Colon (tissue), 2 donors: ENCODE results near the gene APPL1.

Source experiments
- FAIRE-seq: peaks from 2 replicates; lab custom pipeline; 2012; peaks lifted over from hg19 to GRCh38; lab: Jason Lieb, UNC
- donor health status: control.
- donor health status: control.

APPL1 gene, protein sequence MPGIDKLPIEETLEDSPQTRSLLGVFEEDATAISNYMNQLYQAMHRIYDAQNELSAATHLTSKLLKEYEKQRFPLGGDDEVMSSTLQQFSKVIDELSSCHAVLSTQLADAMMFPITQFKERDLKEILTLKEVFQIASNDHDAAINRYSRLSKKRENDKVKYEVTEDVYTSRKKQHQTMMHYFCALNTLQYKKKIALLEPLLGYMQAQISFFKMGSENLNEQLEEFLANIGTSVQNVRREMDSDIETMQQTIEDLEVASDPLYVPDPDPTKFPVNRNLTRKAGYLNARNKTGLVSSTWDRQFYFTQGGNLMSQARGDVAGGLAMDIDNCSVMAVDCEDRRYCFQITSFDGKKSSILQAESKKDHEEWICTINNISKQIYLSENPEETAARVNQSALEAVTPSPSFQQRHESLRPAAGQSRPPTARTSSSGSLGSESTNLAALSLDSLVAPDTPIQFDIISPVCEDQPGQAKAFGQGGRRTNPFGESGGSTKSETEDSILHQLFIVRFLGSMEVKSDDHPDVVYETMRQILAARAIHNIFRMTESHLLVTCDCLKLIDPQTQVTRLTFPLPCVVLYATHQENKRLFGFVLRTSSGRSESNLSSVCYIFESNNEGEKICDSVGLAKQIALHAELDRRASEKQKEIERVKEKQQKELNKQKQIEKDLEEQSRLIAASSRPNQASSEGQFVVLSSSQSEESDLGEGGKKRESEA

DNA sequence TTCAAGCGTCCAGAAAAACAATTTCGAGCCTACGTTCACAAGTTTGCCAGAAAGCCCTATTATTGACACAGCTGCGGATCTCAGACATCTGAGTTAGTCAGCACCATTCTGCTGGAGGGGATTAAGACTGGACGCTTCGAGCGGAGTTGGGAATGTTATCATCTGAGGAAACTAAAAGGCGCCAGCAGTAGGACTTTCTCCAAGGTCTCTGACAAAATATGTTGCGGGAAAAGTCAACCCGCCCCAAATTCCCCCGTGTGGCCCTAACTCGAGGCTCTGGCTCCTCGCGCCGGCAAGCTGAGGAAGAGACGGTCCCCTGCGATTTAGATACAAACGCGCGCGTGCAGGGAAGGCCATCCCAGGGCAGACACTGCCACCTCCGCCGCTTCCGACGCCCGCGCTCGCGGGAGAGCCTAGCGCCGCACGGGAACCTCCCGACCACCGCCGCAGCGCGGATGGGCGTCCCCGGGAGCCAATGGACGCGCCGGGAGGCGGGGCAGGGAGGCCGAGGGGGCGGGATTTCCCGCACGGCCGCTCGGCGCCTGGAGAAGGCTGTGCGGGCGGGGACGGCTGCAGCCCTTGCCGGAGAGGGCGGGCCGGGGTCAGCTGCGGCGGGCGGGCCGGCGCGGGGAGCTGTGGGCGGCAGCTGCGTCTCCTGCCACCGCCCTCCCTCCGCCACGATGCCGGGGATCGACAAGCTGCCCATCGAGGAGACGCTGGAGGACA, at the start of gene APPL1:
Gene APPL1 (plus strand): TSS at position 526 of the 726 bp plus-strand sequence. CDS start 155 bp downstream, at position 681.
- no peak for FAIRE-seq

DNA sequence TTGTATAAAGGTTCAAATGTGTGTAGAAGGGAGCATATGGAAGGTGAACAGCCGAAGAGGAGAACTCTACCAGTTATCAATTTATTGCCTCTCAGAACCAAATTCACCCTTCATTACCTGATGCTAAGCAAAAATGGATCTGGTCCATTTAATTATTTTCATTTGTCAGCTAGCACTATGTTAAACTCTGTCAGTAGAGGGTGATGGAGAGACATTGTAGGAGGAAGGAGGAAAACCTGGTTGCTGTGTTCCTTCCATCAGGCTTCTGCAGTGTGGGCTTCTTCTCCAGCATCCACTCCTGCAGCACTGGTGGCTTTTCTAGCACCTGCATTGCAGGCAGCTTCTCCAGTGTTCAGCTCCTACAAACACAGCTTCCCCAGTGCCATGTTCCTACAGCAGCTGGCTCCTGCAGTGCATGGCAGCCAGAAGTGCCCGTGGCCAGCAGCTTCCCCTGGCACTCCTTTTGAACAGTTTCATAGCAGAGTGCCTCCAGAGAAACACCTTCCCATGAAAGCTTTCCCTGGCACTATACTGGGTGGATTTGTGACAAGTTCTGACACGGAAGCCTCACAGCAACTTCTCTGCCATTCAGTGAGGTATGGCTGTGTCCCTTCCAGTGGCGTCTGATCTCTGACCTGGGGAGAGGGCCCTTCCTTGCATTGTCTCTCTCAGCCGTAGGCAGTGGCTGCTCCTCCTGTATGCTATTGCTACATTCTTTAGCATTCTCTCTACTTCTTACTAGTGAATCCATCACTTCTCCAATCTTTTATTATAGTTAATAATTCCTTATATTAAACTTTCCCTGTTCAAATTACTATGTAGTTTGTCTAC, 47.7 kb upstream of the APPL1 start:
- FAIRE-seq: no peak

- FAIRE-seq: no peak
These were observed 43.0 kb upstream of the APPL1 start for GRCh38 chr3:57184526-57184925.

- FAIRE-seq: no peak
These were observed 35.5 kb upstream of the APPL1 start for GRCh38 chr3:57192028-57192427.

GRCh38 chr3:57194641-57195040, 32.9 kb upstream of the APPL1 start:
- no peak for FAIRE-seq

- FAIRE-seq: no peak
These were observed 27.6 kb upstream of the APPL1 start, which contains the start of gene HESX1 for GRCh38 chr3:57199895-57200297. TSS of gene HESX1 (minus strand) at chr3:57199978. CDS start at chr3:57199918, 60 bp downstream.

GRCh38 chr3:57206423-57206822, 21.1 kb upstream of the APPL1 start:
- FAIRE-seq: no peak

DNA sequence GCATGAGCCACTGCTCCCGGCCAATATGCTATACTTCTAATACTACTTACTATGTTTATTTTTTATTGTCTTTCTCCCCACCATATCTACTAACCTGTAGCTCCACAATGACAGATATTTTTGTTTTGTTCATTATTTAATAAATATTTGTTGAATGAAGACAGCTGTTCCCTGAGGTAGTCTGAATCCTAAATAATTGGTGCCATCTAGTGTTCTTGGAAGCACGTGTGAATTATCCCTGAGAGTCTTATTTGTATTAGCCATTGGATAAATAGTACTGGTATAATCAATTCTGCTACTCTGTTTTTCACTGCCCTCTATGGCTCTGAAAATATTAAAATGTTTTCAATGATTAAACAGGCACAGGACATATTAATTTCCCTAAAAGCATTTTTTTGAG, 5.6 kb upstream of the APPL1 start:
- FAIRE-seq: no peak

GRCh38 chr3:57224856-57225255, 2.7 kb upstream of the APPL1 start:
- no peak for FAIRE-seq

DNA sequence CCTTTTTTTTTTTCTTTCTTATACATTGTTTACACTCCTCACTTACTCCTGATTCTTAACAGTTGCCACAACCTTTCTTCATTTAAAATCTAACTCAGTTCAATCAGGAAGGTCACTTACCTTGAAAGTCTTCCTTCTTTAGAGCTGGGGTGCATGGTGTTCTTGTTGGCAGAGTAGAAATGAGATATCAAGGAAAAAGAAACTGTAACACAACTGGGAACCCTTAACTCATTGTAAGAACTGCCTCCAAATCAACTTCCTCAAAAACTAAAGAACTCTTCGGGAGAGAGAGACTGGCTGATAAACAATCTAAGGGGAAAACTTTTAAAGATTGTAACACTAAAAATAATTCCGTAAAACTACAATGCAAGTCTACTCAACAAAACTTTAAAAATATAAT, 1.4 kb upstream of the APPL1 start:
- FAIRE-seq: no peak

GRCh38 chr3:57227930-57228751, 612 bp downstream of the APPL1 start:
- no peak for FAIRE-seq

- FAIRE-seq: no peak
These were observed 2.5 kb downstream of the APPL1 start for GRCh38 chr3:57230006-57230405.

DNA sequence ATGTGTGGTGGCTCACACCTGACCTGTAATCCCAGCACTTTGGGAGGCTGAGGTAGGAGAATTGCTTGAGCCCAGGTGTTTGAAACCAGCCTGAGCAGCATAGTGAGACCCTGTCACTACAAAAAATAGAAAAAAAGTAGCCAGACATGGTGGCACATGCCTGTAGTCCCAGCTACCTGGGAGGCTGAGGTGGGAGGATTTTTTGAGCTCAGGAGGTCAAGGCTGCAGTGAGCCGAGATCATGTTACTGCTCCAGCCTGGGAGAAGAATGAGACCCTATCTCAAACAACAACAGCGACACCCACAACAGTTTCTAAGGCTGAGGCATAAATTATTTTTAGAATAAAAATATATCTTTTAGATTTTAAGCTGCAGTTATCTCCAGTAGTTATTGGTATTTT, 6.3 kb downstream of the APPL1 start:
- no peak for FAIRE-seq

DNA sequence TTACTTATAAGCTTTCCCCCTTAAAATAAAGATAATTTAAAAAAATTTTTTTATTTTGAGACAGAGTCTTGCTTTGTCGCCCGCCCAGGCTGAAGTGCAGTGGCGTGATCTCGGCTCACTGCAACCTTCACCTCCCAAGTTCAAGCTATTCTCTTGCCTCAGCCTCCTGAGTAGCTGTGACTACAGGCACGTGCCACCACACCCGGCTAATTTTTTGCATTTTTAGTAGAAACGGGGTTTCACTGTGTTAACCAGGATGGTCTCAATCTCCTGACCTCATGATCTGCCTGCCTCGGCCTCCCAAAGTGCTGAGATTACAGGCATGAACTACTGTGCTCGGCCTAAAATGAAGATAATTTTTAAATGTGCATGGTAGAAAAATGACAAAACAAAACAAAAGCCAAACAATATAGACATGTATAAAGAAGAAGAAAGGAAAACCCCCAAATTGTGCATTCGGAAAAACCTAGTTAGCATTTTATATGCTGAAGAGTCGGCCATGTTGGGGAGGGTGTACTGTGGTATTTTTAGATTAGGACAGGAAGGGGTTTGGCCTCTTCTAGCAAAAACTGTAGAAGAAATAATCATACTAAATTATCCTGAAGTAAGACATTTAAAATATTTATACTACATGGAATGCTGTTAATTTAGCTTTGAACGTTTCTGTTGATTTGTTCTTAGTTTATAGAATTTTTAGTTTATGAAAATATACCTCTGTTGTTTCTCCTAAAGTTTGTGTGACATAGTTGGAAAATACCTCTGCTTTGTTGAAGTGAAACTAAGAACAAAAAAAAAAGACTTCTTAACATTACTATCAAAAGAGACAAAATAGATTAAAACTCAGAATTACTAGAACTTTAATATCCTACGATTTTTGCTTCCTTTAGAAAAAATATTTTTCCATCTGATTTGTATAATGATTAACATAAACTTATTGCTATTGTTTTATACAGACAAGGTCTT, 7.4 kb downstream of the APPL1 start:
- FAIRE-seq: no peak

DNA sequence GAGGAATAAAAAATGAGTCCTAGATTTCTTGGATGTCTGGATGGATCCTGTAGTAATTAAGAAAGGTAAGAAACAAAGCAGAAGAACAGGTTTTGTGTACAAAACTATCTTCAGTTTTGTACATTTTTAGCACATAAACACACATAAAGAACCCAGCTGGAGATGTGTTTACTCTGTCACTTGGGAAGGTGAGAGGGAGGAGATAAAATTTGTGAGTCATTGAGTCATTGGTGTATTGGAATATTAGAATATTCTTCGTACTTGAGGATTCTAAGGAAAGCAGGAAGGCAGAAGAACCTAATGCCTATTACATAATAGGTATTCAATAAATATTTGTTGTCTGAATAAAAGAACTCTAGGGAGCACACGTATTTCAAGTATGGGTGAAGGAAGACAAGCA, 17.4 kb downstream of the APPL1 start:
- no peak for FAIRE-seq

DNA sequence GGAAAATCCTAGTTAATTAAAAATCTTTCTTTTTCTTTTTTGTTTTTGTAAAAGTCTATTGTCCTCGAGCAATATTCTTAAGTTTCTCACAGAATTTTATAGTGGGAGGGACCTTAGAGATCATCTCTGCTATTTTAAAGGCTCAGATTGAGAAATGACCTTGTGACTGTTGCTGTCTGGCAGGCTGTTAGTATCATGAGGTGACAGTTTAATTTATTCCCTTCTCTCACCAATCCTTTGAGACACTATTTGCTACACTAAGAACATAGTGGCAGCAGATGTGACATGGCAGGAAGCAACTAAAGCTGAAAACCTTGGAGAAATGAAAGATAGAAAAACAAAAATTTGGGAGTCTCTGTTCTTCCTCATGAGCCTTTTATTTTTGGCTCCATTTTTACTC, 24.9 kb downstream of the APPL1 start:
- FAIRE-seq: no peak

DNA sequence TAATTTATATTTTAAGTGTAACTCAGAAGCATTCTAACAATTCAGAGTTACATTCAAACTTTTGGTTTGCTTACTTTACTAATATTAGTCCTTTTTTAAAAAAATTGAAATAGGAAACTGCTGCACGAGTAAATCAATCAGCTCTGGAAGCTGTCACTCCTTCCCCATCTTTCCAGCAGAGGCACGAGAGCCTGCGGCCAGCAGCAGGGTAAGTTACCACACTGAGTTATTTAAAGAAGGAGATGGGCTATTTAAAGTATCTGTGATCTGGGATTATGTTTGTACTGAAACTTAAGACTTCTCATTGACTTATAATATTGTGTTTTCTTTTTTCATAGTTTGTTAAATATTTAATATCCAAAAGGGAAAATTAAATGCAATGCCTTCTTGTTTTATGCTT, 29.3 kb downstream of the APPL1 start:
- FAIRE-seq: no peak

DNA sequence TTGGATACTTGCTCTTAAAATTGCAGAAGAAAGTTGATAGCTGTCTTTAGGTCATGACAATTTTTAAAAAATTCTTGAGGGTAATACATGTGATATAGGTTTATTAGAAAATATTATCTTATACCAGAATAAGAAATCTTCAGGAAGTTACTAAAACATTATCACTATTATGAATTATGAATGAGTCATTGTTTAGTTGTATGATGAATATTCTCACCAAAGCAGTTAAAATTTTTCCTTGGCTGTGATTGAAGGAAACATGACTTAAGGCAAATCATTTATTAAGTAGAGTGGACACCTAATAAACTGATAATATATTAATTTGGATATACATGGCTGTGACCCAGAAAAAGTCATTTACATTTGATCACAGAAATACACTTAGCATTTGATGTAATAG, 30.1 kb downstream of the APPL1 start:
- no peak for FAIRE-seq

DNA sequence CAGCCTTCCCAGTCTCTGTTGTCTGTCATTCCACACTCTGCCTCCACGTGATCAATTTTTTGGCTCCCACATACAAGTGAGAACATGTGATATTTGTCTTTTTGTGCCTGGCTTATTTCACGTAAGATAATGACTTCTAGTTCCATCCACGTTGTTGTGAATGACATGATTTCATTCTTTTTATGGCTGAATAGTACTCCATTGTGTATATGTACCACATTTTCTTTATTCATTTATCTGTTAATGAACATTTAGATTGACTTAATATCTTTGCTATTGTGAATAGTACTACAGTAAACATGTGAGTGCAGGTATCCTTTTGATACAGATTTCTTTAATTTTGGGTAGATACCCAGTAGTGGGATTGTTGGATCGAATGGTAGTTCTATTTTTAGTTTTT, 33.6 kb downstream of the APPL1 start:
- FAIRE-seq: no peak

DNA sequence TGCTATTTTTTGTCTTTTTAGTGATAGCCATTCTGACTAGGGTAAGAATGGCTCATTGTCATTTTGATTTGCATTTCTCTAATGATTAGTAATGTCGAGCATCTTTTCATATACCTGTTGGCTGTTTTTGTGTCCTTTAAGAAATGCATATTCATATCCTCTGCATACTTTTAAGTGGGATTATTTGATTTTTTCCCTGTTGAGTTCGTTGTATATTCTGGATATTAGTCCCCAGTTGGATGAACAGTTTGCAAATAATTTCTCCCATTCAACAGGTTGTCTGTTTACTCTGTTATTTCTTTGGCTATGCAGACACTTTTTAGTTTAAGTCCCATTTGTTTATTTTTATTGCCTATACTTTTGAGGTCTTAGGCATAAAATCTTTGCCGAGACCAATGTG, 34.4 kb downstream of the APPL1 start:
- FAIRE-seq: no peak
